Breast epithelium (tissue), 4 donors: ENCODE data around the gene OR11A1. TPM values are rescaled to one million over a fixed set of nuclear protein-coding genes. Genes with fewer than 3 reads are reported as not detected.

Experiments used
- DNase-seq, 2 donors: peaks; one replicate each; pipeline ENCODE4 v3.0.0-alpha.2; 2019; ENCODE audit warnings: low spot score in 2 of 2
- H3K27ac ChIP-seq, 2 donors: fragments of 200-600 bp; sonication (generic) in 1 of 2; one replicate each; pipeline ENCODE4 v1.5.1; 2016 to 2019; ENCODE audit warnings: mild to moderate bottlenecking in 1 of 2
- H3K27me3 ChIP-seq, 2 donors: fragments of 200-600 bp; sonication (generic) in 1 of 2; one replicate each; pipeline versions ENCODE4 v1.5.1 to v1.6.0; 2017 to 2019; ENCODE audit warnings: control low read depth in 1 of 2, mild to moderate bottlenecking in 1 of 2
- H3K36me3 ChIP-seq: fragments of 200-600 bp; one replicate; pipeline ENCODE4 v1.5.1; 2019
- H3K4me1 ChIP-seq, 2 donors: fragments of 200-600 bp; sonication (generic); one replicate each; pipeline ENCODE4 v1.5.1; 2016 to 2019; ENCODE audit warnings: control low read depth in 1 of 2
- H3K4me3 ChIP-seq, 3 donors: fragments of 200-600 bp; sonication (generic); 1 replicate in 2 of 3; 2 replicates in 1 of 3; pipeline ENCODE4 v1.5.1; 2016 to 2019; ENCODE audit warnings: mild to moderate bottlenecking in 3 of 3, moderate library complexity in 2 of 3
- H3K9me3 ChIP-seq, 2 donors: fragments of 200-600 bp; sonication (generic) in 1 of 2; one replicate each; pipeline ENCODE4 v1.5.1; 2016 to 2019; ENCODE audit warnings: control low read depth in 1 of 2
- CTCF ChIP-seq, 3 donors: fragments of 450-650 bp; IDR thresholded peaks; one replicate each; pipeline ENCODE4 v1.5.1; 2016 to 2017; ENCODE audit warnings: antibody characterized with exemption in 3 of 3, mild to moderate bottlenecking in 3 of 3, moderate library complexity in 3 of 3
- POLR2A ChIP-seq: fragments of 450-650 bp; IDR thresholded peaks from one replicate; pipeline ENCODE4 v1.6.1; 2016; ENCODE audit warnings: antibody characterized with exemption, mild to moderate bottlenecking, moderate library complexity
- POLR2AphosphoS5 ChIP-seq, 3 donors: sonication (generic); formaldehyde crosslinking; IDR thresholded peaks; one replicate each; pipeline ENCODE4 v1.6.1; 2017; ENCODE audit warnings: antibody characterized with exemption in 3 of 3
- intact Hi-C: fragments of 100-400 bp; cut with DNase I; formaldehyde crosslinking; loops from one replicate; pipeline ENCODE4 v1.15.1; 2023; ENCODE audit warnings: low total_unique reads
- total RNA-seq, 3 donors: library from RNA; depleted of rRNA; stranded (reverse); fragments of >200 nt; gene quantifications; one replicate each; pipeline ENCODE4 v1.1.0, GENCODE V29; 2016

OR11A1 gene
- total RNA-seq, 3 donors from 2014 or later = not detected

DNA sequence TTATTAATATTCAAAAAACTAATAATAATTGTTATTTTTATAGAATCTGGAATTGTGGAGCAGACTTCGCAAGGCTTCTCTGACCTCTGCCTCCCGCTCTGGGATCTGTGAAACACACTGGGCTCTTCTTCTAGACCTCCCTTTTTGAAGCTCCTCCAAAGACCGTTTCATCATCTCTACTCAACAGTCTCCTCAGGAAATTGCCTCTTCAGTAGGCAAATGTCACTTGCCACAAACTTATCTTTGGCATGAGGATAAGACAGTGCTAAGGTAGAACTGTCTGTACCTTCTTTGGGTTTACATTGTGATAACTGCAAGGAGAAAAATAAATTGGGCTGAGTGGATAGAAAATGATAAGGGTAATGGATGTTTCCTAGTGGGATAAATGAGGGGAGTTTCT, 33.2 kb upstream of the OR11A1 start:
- DNase-seq = no peak
- Histone ChIP-seq H3K4me3 (no peak overlapping the region), H3K27ac (no peak overlapping the region), H3K9me3 (no peaks in the 10 kb centered on the region), H3K4me1 (no peaks in the 10 kb centered on the region), H3K36me3 (no peaks in the 10 kb centered on the region), H3K27me3 (no peaks in the 10 kb centered on the region)
- intact Hi-C loops = loop anchor here (2.0 kb wide), 1 partner anchor 33 kb away; no protein-coding TSS in a partner anchor
- TF ChIP-seq CTCF (IDR thresholded peaks at IDR 0.05) (no peak), POLR2A (no peak), POLR2AphosphoS5 (IDR thresholded peaks at IDR 0.05) (no peak)

DNA sequence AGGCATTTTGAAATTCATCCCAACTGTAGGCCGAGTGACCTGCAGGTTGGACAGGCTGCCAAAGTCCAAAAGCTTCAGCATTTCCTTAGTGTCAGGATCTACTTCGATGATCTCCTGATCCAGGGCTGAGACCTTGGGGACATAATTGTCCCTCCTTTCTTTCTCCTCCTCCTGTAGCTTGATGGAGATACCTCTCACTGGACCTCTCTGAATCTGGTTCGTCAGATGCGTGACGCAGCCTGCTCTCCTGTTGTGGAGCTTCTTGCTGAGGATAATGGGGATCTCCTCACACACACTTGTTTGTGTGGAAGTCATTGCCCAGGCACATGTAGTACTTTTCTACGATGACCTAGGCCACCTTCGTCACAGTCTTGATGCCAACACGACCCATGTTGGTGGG, 32.4 kb upstream of the OR11A1 start:
- no peak overlapping the region for H3K4me3 ChIP-seq
- no peaks in the 10 kb centered on the region for H3K9me3 ChIP-seq
- no peaks in the 10 kb centered on the region for H3K27me3 ChIP-seq
- TF ChIP-seq POLR2AphosphoS5 (IDR thresholded peaks at IDR 0.05) (no peak), CTCF (IDR thresholded peaks at IDR 0.05) (no peak), POLR2A (no peak)
- intact Hi-C loops = no loop called here
- no peak overlapping the region for H3K27ac ChIP-seq
- DNase-seq = no peak
- no peaks in the 10 kb centered on the region for H3K4me1 ChIP-seq
- H3K36me3 ChIP-seq = no peaks in the 10 kb centered on the region

DNA sequence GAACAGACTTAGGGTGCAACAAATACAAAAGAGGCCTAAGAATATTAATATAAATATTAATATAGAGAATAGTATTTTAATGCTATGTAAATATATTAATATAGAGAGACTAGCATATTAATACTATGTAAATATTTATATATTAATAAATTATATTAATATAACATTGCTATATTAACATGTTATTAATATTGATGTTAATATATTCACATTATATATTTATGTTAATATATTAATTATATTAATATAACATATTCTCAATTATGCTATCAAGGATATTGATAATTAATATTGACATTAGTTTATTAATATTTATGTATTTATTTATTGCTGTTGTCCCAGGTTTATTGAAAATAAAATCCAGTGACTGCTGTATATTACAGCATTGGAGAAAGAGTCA, 32.0 kb upstream of the OR11A1 start:
- no peaks in the 10 kb centered on the region for H3K36me3 ChIP-seq
- H3K9me3 ChIP-seq = no peaks in the 10 kb centered on the region
- H3K4me3 ChIP-seq = no peak overlapping the region
- no peak for TF ChIP-seq POLR2A
- no peak for TF ChIP-seq CTCF (IDR thresholded peaks at IDR 0.05)
- TF ChIP-seq POLR2AphosphoS5 (IDR thresholded peaks at IDR 0.05) = no peak
- H3K4me1 ChIP-seq = no peaks in the 10 kb centered on the region
- no peak overlapping the region for H3K27ac ChIP-seq
- DNase-seq = no peak
- no peaks in the 10 kb centered on the region for H3K27me3 ChIP-seq
- intact Hi-C loops = no loop called here

DNA sequence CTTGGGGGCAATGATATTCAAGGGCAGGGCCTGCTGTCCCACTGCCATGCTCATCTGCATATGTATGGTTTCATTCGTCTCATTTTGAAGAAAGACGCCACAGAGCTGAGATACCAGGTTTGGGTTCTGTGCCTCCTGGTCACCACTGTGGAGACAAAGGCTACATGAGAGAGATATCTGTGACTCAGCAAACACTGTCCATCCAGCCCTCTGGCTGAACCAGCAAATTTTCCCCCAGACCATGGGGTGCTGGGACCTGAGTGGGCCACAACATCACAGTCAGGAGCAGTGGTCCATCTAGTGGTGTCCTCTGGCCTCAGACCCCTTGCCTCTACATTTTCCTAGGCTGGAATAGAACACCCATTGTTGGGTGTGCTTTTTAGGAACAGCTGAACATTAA, 30.8 kb upstream of the OR11A1 start, which contains the start of gene MAS1L:
Gene MAS1L, minus strand, starts transcription at position 297 of the 400 bp plus-strand sequence. Its CDS starts 54 bp downstream, at position 243.
- Histone ChIP-seq H3K27ac (no peak within 1 kb of the TSS), H3K36me3 (no peaks in the 10 kb centered on the region), H3K9me3 (no peaks in the 10 kb centered on the region), H3K4me3 (no peak within 1 kb of the TSS), H3K4me1 (no peaks in the 10 kb centered on the region), H3K27me3 (no peaks in the 10 kb centered on the region)
- TF ChIP-seq POLR2A = no peak
- TF ChIP-seq CTCF (IDR thresholded peaks at IDR 0.05) = no peak
- TF ChIP-seq POLR2AphosphoS5 (IDR thresholded peaks at IDR 0.05) = no peak
- no peak for DNase-seq
- intact Hi-C loops = no loop called here

- DNase-seq = no peak
- intact Hi-C loops = no loop called here
- H3K4me3 ChIP-seq = no peak overlapping the region
- H3K27ac ChIP-seq = no peak overlapping the region
- no peaks in the 10 kb centered on the region for H3K4me1 ChIP-seq
- no peak for TF ChIP-seq POLR2A
- TF ChIP-seq POLR2AphosphoS5 (IDR thresholded peaks at IDR 0.05) = no peak
- TF ChIP-seq CTCF (IDR thresholded peaks at IDR 0.05) = no peak
- H3K9me3 ChIP-seq = peaks cover 0 to 3% of the 10 kb centered on the region in 2 donors
- no peaks in the 10 kb centered on the region for H3K27me3 ChIP-seq
- no peaks in the 10 kb centered on the region for H3K36me3 ChIP-seq
These were observed 30.3 kb upstream of the OR11A1 start for GRCh38 chr6:29487131-29487530.
